Brain microvascular endothelial cell (primary cell): Measurements from ENCODE around the gene SSRP1.

Source experiments
- DNase-seq: peaks from one replicate; pipeline ENCODE4 v3.0.0-alpha.2; 2020
- H3K27ac ChIP-seq: fragments of 250-450 bp; sonication (Bioruptor Pico); 2 replicates; pipeline ENCODE4 v1.5.1; 2020; ENCODE audit warnings: mild to moderate bottlenecking, moderate library complexity
- H3K27me3 ChIP-seq: fragments of 250-450 bp; sonication (Bioruptor Pico); replicated peaks from 2 replicates; pipeline ENCODE4 v1.5.1; 2020; ENCODE audit warnings: mild to moderate bottlenecking
- H3K36me3 ChIP-seq: fragments of 250-450 bp; sonication (Bioruptor Pico); replicated peaks from 2 replicates; pipeline ENCODE4 v1.5.1; 2020; ENCODE audit warnings: mild to moderate bottlenecking
- H3K4me3 ChIP-seq: 2 replicates; pipeline ENCODE4 v1.5.1; 2011; ENCODE audit warnings: low read depth, mild to moderate bottlenecking, control low read depth, low read length, moderate library complexity
- in situ Hi-C: cut with HindIII; loops from 2 replicates; pipeline ENCODE4 v1.10.0; 2017; ENCODE audit warnings: low sequenced_read_pairs, low pct_ligation_motif_present
- TF ChIP-seq, protein P1 (sequence below): IDR thresholded peaks from 2 replicates; pipeline ENCODE4 v1.5.1; 2011; ENCODE audit warnings: low read depth, mild to moderate bottlenecking, moderate library complexity, low read length, control low read depth, inconsistent platforms; ENCODE audit errors: missing control alignments

SSRP1 gene

DNA sequence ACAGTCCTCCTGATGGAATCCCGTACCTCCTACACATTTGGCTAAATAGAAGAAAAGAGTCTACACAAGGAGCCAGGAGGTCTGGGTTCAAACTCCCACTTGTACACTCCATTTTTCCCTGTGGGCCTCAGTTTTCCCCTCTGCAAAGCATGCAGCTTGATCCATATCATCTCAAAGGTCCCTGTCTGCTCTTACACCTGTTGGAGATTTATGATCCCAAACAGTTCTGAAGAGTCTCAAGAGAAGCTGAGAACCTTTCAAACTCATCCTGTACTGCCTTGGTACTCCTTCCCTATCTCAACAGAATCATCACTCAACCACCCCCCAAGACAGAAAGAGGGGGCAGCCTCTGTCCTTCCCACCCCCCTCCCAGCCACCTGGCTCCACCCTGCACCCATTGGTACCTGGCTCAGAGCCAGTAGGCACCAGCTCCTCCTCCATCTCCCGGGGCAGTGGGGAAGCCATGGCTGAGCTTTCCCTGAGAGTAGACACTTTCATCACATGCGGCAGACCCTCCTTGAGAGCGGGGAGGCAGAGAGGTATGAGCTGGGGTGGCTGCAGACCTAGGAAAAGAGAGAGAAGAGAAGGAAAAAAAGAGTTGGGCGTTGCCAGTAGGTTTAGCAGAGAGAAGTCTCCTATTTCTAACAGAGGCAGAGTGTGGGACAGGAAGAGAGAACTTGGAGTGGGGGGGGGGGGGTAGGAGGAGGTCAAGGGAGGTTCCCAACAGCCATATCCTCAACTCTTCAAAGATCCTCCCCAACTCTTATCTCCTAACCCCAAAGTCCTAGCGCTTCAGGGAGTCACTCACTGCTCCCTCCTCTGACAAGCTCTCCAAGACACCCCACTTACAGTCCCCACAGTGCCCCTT is 14.1 kb downstream of the SSRP1 start:
- H3K27me3 ChIP-seq = no peaks in the 10 kb centered on the region
- H3K36me3 ChIP-seq = peaks cover 44% of the 10 kb centered on the region
- H3K4me3 ChIP-seq = peak overlapping the region; percentile 50
- no peak for DNase-seq
- H3K27ac ChIP-seq = peak overlapping the region; percentile 93
- TF ChIP-seq, protein P1, sequence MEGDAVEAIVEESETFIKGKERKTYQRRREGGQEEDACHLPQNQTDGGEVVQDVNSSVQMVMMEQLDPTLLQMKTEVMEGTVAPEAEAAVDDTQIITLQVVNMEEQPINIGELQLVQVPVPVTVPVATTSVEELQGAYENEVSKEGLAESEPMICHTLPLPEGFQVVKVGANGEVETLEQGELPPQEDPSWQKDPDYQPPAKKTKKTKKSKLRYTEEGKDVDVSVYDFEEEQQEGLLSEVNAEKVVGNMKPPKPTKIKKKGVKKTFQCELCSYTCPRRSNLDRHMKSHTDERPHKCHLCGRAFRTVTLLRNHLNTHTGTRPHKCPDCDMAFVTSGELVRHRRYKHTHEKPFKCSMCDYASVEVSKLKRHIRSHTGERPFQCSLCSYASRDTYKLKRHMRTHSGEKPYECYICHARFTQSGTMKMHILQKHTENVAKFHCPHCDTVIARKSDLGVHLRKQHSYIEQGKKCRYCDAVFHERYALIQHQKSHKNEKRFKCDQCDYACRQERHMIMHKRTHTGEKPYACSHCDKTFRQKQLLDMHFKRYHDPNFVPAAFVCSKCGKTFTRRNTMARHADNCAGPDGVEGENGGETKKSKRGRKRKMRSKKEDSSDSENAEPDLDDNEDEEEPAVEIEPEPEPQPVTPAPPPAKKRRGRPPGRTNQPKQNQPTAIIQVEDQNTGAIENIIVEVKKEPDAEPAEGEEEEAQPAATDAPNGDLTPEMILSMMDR = no peak
- in situ Hi-C loops = no loop called here

DNA sequence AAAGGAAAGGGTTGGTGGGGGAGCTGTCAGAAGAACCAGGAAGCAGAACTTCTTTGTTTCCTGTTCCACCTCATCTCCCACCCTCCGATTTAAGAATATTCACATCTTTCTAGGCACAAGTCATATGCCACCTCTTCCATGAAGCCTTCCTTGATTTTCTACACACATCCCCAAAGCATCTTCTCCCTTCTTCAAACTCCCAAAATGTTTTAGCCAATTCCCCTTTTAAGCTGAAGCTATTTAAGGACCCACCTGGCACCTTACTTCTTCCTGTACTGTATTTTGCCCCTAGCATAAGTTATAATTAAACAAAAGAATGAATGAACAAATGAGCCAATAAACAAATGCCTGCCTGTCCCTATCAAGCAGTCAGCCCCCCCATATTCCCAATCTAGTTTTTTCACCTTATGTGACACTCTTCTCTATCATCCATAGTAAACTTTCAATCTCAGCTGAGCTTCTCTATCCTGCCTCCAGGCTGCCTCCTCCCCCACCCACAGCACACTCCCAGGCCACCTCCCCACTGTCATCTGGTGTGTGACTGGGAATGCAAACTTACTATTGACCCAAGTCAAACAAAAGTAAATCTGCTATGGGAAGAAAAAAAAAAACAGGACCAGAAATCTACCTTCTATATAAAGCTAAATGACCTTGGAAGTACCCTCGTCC is 14.8 kb downstream of the SSRP1 start:
- Histone ChIP-seq H3K36me3 (peaks cover 44% of the 10 kb centered on the region), H3K27ac (no peak overlapping the region), H3K27me3 (no peaks in the 10 kb centered on the region), H3K4me3 (no peak overlapping the region)
- in situ Hi-C loops = no loop called here
- TF ChIP-seq, protein P1 = no peak
- DNase-seq = no peak

DNA sequence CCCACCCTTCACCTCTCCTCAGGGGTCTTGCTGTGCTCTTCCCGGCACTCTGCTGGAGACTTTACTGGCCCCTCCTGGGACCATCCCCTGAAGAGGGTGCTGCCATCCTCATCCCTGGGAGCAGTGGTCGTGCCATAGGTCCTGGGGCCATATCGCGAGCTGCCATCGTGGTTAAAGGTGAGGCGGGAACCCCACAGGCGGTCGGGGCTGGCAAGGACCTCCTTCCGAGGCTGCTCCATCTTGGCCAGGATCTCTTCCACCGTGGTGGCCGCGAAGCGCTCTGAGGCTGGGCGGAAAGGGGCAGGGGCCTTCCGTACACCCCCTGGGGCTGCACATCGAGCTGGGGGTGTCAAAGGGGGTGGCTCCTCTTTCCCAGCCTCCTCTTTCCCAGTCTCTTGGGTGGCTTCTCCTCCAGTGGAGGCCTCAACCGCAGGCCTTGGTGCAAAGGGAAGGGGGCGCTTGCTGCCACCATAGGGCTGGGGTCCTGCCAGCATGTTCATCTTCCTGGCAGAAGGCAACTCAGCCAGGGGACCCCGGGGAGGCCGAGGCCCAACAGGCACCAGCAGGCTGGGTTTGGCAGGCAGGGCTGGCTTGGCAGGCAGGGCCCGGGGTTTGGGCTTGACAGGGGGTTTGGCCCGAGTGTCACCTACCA is 15.5 kb downstream of the SSRP1 start:
- in situ Hi-C loops = no loop called here
- Histone ChIP-seq H3K4me3 (no peak overlapping the region), H3K36me3 (peaks cover 51% of the 10 kb centered on the region), H3K27me3 (no peaks in the 10 kb centered on the region), H3K27ac (no peak overlapping the region)
- DNase-seq = no peak
- TF ChIP-seq, protein P1 = no peak

DNA sequence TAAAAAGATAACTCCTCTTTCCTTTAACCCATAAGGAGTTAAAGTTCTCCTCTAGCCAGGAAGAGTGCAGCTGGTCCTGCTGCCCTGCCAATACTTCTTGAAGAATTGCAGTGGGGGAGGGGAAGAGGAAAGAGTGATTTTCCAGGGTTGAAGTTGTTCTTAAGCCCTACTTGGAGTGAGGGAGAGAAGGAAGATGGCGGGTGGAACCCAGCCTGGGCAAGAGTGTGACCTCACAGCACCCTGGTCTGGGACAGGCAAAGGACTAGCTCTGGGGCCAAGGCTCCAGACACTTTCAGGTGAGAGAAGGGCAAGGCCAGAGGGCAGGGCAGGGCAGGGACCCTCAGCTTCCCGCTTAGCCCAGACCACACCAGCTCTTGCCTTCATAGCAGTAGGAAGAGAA is 17.5 kb downstream of the SSRP1 start:
- peaks cover 71% of the 10 kb centered on the region for H3K36me3 ChIP-seq
- DNase-seq = no peak
- TF ChIP-seq, protein P1 = no peak
- no peak overlapping the region for H3K4me3 ChIP-seq
- in situ Hi-C loops = no loop called here
- no peaks in the 10 kb centered on the region for H3K27me3 ChIP-seq
- H3K27ac ChIP-seq = no peak overlapping the region

DNA sequence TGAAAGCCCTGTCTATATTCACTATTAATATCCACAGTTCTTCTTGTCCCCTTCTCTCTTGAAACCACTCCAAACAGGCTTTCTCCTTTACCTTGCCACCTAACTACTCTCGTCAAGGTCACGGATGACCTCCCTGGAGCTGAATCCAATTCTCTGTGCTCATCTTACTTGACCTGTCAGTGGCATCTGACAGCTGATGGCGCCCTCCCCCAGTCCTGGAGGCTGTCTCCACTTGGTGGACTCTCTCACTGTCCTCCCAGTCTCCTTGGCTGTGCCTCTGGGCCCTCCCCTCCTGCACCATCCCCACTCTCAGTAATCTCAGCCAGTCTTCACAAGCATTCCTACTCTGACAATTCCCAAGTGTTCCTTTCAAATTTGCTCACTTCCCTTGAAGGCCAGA is 19.7 kb downstream of the SSRP1 start:
- Histone ChIP-seq H3K27ac (peak overlapping the region; percentile 43), H3K36me3 (peaks cover 86% of the 10 kb centered on the region), H3K27me3 (no peaks in the 10 kb centered on the region), H3K4me3 (no peak overlapping the region)
- in situ Hi-C loops = no loop called here
- TF ChIP-seq, protein P1 = no peak
- DNase-seq = no peak
